Esophagus squamous epithelium (tissue), 4 donors: ENCODE data around the gene RNF10.

Experiments used
- POLR2A ChIP-seq, 4 donors: fragments of 450-650 bp; IDR thresholded peaks; one replicate each; pipeline ENCODE4 v1.6.1; 2017; ENCODE audit warnings: antibody characterized with exemption in 4 of 4, mild to moderate bottlenecking in 4 of 4, moderate library complexity in 3 of 4
- TF ChIP-seq, protein P1 (sequence below), 6 experiments: fragments of 450-650 bp in 4 of 6; fragments of 200-600 bp in 2 of 6; sonication (generic) in 2 of 6; IDR thresholded peaks; one replicate each; pipeline ENCODE4 v1.5.1; 2016 to 2019; ENCODE audit warnings: antibody characterized with exemption in 6 of 6, mild to moderate bottlenecking in 4 of 6, moderate library complexity in 4 of 6

DNA sequence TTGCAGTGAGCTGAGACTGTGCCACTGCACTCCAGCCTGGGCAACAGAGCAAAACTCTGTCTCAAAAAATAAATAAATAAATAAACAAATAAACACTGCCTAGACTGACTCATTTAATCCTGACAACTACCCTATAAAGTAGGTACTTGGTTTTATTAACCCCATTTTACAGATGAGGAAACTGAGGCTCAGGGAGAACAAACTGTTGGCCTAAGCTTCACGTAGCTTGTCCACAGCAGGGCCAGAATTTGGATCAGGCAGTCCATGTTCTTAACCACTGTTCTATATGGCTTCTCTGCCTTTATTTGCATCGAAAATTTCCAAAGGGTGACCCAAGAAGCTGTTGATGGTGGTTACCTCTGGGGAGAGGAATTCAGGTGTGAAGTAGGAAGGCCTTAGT is 52.7 kb downstream of the RNF10 start:
- TF ChIP-seq, protein P1, sequence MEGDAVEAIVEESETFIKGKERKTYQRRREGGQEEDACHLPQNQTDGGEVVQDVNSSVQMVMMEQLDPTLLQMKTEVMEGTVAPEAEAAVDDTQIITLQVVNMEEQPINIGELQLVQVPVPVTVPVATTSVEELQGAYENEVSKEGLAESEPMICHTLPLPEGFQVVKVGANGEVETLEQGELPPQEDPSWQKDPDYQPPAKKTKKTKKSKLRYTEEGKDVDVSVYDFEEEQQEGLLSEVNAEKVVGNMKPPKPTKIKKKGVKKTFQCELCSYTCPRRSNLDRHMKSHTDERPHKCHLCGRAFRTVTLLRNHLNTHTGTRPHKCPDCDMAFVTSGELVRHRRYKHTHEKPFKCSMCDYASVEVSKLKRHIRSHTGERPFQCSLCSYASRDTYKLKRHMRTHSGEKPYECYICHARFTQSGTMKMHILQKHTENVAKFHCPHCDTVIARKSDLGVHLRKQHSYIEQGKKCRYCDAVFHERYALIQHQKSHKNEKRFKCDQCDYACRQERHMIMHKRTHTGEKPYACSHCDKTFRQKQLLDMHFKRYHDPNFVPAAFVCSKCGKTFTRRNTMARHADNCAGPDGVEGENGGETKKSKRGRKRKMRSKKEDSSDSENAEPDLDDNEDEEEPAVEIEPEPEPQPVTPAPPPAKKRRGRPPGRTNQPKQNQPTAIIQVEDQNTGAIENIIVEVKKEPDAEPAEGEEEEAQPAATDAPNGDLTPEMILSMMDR (IDR thresholded peaks at IDR 0.05) = no peak
- TF ChIP-seq POLR2A (IDR thresholded peaks at IDR 0.05) = no peak
